Gastrocnemius medialis (tissue), 4 donors: ENCODE data around the gene UCKL1. TPM values are rescaled to one million over a fixed set of nuclear protein-coding genes. Genes with fewer than 3 reads are reported as not detected.
"Not testable (repeated sequence)": the region's sequence is repeated elsewhere in the genome, so short reads cannot be mapped to it uniquely, and the experiment has no call there.

ENCODE experiments used
- ATAC-seq, 2 donors: fragments of 150-250 bp; one replicate each; pipeline ENCODE4 v1.9.1; 2016
- DNase-seq, 2 donors: peaks; one replicate each; pipeline ENCODE4 v3.0.0-alpha.2; 2019
- H3K27ac ChIP-seq, 4 donors: fragments of 200-600 bp; sonication (generic); 1 replicate in 1 of 4; 2 replicates in 3 of 4; pipeline ENCODE4 v1.5.1; 2016 to 2018; ENCODE audit warnings: mild to moderate bottlenecking in 2 of 4, moderate library complexity in 1 of 4
- H3K27me3 ChIP-seq, 3 donors: fragments of 200-600 bp; sonication (generic) in 2 of 3; 1 replicate in 1 of 3; 2 replicates in 2 of 3; pipeline versions ENCODE4 v1.5.1 to v1.6.0; 2016 to 2019; ENCODE audit warnings: mild to moderate bottlenecking in 1 of 3, moderate library complexity in 1 of 3
- H3K36me3 ChIP-seq, 2 donors: fragments of 200-600 bp; sonication (generic) in 1 of 2; one replicate each; pipeline ENCODE4 v1.5.1; 2017 to 2018
- H3K4me1 ChIP-seq, 2 donors: fragments of 200-600 bp; sonication (generic) in 1 of 2; one replicate each; pipeline ENCODE4 v1.5.1; 2016 to 2017; ENCODE audit warnings: mild to moderate bottlenecking in 2 of 2
- H3K4me3 ChIP-seq, 4 donors: fragments of 200-600 bp; sonication (generic) in 3 of 4; 1 replicate in 1 of 4; 2 replicates in 3 of 4; pipeline ENCODE4 v1.5.1; 2016 to 2019; ENCODE audit warnings: mild to moderate bottlenecking in 2 of 4
- H3K9me3 ChIP-seq, 3 donors: fragments of 200-600 bp; sonication (generic) in 2 of 3; 1 replicate in 1 of 3; 2 replicates in 2 of 3; pipeline ENCODE4 v1.5.1; 2016 to 2019
- POLR2A ChIP-seq, 2 donors: fragments of 450-650 bp; IDR thresholded peaks; one replicate each; pipeline ENCODE4 v1.6.1; 2017; ENCODE audit warnings: antibody characterized with exemption in 2 of 2, mild to moderate bottlenecking in 2 of 2, moderate library complexity in 2 of 2
- in situ Hi-C, 4 donors: fragments of 200-750 bp; cut with MboI; loops; one replicate each; pipeline versions ENCODE4 v1.15.0 to v1.8.0; 2017; ENCODE audit warnings: low sequenced_read_pairs in 4 of 4
- intact Hi-C: fragments of 100-400 bp; cut with DNase I; formaldehyde crosslinking; loops from one replicate; pipeline ENCODE4 v1.15.1; 2023; ENCODE audit warnings: low total_unique reads
- total RNA-seq, 4 donors: library from RNA; depleted of rRNA; stranded (reverse); fragments of >200 nt; gene quantifications; one replicate each; pipeline versions ENCODE4 v1.1.0 to v1.2.3, GENCODE V29; 2016
- TF ChIP-seq, protein P1 (sequence below), 5 experiments: fragments of 450-650 bp in 3 of 5; fragments of 200-600 bp in 2 of 5; sonication (generic) in 2 of 5; IDR thresholded peaks in 4 of 5; conservative IDR thresholded peaks in 1 of 5; 1 replicate in 4 of 5; 2 replicates in 1 of 5; pipeline ENCODE4 v1.5.1; 2016 to 2019; ENCODE audit warnings: antibody characterized with exemption in 5 of 5, mild to moderate bottlenecking in 3 of 5, moderate library complexity in 3 of 5

The UCKL1 gene
- total RNA-seq, 4 donors from 2014 or later: 22.0 to 46.4 (median 27.1) TPM

DNA sequence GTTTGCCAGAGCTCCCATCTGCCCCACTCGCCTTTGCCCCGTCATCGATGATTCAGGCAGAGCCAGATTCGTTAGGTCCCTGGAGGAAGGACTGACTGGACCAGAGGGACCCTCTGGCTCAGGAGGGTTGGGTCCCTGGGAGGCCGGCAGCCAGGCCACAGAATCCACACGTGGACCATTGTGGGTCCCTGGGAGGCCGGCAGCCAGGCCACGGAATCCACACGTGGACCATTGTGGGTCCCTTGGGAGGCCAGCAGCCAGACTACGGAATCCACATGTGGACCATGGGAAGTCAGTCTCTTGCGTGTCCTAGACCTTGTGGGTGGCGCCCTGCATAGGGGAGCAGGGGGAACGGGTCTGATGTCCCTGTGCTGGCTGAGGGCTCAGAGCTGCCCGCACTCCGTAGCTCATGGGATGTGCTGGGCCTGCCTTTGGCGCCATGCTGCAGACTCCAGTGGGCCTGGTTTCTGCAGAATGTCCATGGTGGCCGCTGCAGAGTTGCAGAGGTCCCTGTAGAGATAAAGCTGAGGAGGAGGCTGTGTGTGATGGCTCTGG, 23.5 kb downstream of the UCKL1 start:
- no peak for ATAC-seq

DNA sequence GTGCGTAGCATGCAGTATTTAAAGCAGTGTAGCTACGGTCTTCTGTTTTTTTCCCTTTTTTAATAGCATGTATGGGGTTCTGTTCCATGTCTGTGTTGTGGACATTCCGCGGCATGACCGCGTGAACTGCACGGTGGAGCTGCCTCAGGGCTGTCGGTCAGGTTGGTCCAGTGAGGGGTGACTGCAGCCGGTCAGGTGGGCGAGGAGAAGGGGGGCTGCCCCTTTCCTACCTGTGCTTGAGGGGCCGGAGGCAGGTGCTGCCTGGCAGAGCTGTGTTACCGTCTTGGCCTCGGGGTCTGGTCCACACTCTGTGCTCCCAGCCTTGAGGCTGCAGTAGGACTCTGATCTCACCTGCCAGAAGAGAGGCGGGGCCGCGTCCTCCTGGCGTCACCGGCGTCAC, 24.5 kb downstream of the UCKL1 start:
- Histone ChIP-seq H3K9me3 (no peaks in the 10 kb centered on the region), H3K27me3 (no peaks in the 10 kb centered on the region), H3K4me1 (peaks cover 0 to 10% of the 10 kb centered on the region in 2 donors), H3K27ac (no peak overlapping the region), H3K4me3 (no peak overlapping the region), H3K36me3 (peaks cover 0 to 45% of the 10 kb centered on the region in 2 donors)
- no peak for DNase-seq
- ATAC-seq: no peak
- in situ Hi-C loops: no loop called here
- TF ChIP-seq, protein P1, sequence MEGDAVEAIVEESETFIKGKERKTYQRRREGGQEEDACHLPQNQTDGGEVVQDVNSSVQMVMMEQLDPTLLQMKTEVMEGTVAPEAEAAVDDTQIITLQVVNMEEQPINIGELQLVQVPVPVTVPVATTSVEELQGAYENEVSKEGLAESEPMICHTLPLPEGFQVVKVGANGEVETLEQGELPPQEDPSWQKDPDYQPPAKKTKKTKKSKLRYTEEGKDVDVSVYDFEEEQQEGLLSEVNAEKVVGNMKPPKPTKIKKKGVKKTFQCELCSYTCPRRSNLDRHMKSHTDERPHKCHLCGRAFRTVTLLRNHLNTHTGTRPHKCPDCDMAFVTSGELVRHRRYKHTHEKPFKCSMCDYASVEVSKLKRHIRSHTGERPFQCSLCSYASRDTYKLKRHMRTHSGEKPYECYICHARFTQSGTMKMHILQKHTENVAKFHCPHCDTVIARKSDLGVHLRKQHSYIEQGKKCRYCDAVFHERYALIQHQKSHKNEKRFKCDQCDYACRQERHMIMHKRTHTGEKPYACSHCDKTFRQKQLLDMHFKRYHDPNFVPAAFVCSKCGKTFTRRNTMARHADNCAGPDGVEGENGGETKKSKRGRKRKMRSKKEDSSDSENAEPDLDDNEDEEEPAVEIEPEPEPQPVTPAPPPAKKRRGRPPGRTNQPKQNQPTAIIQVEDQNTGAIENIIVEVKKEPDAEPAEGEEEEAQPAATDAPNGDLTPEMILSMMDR (IDR thresholded peaks at IDR 0.05 in 4 of 5, conservative IDR thresholded peaks at IDR 0.05 in 1 of 5): no peak
- no peak for TF ChIP-seq POLR2A (IDR thresholded peaks at IDR 0.05)
- intact Hi-C loops: no loop called here

More for the DNA sequence above, 23.5 kb downstream of the UCKL1 start:
- Histone ChIP-seq H3K36me3 (peaks cover 0 to 45% of the 10 kb centered on the region in 2 donors), H3K9me3 (no peaks in the 10 kb centered on the region), H3K4me3 (no peak overlapping the region), H3K27ac (no peak overlapping the region), H3K27me3 (no peaks in the 10 kb centered on the region), H3K4me1 (peaks cover 0 to 6% of the 10 kb centered on the region in 2 donors)
- TF ChIP-seq POLR2A (IDR thresholded peaks at IDR 0.05): no peak
- no peak for DNase-seq
- in situ Hi-C loops: no loop called here
- intact Hi-C loops: no loop called here

DNA sequence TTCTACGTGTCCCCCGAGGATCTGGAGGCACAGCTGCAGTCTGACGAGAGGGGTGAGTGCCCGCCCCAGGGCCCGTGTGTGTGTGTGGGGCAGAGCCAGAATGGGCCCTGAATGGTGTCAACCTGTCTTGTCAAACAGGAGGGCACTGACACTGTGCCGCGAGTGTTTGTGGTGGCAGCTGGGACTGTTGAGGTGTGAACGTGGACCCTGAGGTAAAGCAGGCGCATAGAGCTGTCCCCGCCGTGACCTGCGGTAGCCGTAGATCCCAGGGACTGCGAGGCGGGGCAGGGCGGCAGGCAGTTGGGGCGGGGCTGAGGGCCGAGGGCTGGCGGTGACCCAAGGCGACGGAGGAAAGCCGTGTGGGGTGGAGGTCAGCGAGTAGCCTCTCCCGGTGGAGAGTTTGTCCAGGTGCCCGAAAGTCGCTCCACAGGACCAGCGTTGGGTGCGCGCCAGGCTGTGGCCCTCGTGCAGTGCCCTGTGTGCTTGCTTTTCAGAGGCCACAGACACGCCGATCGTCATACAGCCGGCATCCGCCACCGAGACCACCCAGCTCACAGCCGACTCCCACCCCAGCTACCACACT, 25.2 kb downstream of the UCKL1 start:
- no peaks in the 10 kb centered on the region for H3K27me3 ChIP-seq
- TF ChIP-seq POLR2A (IDR thresholded peaks at IDR 0.05): no peak
- TF ChIP-seq, protein P1 (IDR thresholded peaks at IDR 0.05 in 4 of 5, conservative IDR thresholded peaks at IDR 0.05 in 1 of 5): no peak
- H3K27ac ChIP-seq: no peak overlapping the region
- ATAC-seq: no peak
- peaks cover 0 to 10% of the 10 kb centered on the region in 2 donors for H3K4me1 ChIP-seq
- H3K9me3 ChIP-seq: no peaks in the 10 kb centered on the region
- no peak for DNase-seq
- peaks cover 0 to 45% of the 10 kb centered on the region in 2 donors for H3K36me3 ChIP-seq
- intact Hi-C loops (no loop called here), in situ Hi-C loops (no loop called here)
- H3K4me3 ChIP-seq: no peak overlapping the region

DNA sequence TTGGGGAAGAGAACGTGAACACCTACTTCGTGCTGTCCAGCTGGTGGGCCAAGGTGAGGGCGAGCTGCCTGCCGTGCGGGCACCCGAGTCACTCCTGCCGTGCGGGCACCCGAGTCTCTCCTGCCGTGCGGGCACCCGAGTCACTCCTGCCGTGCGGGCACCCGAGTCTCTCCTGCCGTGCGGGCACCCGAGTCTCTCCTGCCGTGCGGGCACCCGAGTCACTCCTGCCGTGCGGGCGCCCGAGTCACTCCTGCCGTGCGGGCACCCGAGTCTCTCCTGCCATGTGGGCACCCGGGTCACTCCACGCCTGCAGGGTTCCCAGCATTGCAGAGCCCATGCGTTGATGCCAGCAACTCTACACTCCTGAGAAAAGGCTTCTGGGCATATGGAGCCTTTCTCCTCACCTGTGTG, 26.7 kb downstream of the UCKL1 start:
- DNase-seq, H3K4me3 ChIP-seq, H3K27me3 ChIP-seq, intact Hi-C loops, ATAC-seq, H3K9me3 ChIP-seq, H3K27ac ChIP-seq, in situ Hi-C loops: not testable (repeated sequence)
- Histone ChIP-seq H3K36me3 (peaks cover 0 to 45% of the 10 kb centered on the region in 2 donors), H3K4me1 (peaks cover 0 to 10% of the 10 kb centered on the region in 2 donors)

DNA sequence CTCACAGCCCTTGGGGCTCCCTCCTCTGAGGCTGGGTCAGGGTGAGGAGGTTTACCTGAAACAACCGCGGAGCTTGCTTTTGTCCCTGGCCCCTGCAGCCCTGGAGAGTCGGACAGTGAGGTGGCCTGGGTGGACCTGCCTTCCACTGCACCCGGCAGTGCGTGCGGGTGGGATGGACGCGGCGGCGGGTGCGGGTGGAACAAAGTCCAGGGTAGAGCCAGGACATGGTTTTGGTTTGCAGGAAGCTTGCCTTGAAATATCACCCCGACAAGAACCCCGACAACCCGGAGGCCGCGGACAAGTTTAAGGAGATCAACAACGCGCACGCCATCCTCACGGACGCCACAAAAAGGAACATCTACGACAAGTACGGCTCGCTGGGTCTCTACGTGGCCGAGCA, 27.1 kb downstream of the UCKL1 start:
- Histone ChIP-seq H3K9me3 (no peaks in the 10 kb centered on the region), H3K27ac (no peak overlapping the region), H3K27me3 (no peaks in the 10 kb centered on the region), H3K4me3 (no peak overlapping the region), H3K4me1 (peaks cover 0 to 10% of the 10 kb centered on the region in 2 donors), H3K36me3 (peaks cover 0 to 45% of the 10 kb centered on the region in 2 donors)
- no peak for ATAC-seq
- DNase-seq: no peak
- TF ChIP-seq POLR2A (IDR thresholded peaks at IDR 0.05): no peak
- TF ChIP-seq, protein P1 (IDR thresholded peaks at IDR 0.05 in 4 of 5, conservative IDR thresholded peaks at IDR 0.05 in 1 of 5): no peak
- in situ Hi-C loops: no loop called here
- intact Hi-C loops: no loop called here
